Activated CD8-positive, alpha-beta T cell treated with anti-CD3 and anti-CD28 coated beads for 36 hours (primary cell): ENCODE data around the gene SIRPA. TPM values are rescaled to one million over a fixed set of nuclear protein-coding genes. Genes with fewer than 3 reads are reported as not detected.
"Not testable (repeated sequence)": the region's sequence is repeated elsewhere in the genome, so short reads cannot be mapped to it uniquely, and the experiment has no call there.

Experiments used
- ATAC-seq: fragments of 200-7000 bp; cut with Tn5 transposase; one replicate; pipeline ENCODE4 v1.10.0; 2021; ENCODE audit warnings: mild to moderate bottlenecking, moderate library complexity
- CTCF ChIA-PET: fragments of 350-600 bp; sonication (Branson Sonifier 250); formaldehyde crosslinking; loops from one replicate; lab custom pipeline; 2021; ENCODE audit warnings: antibody characterized with exemption; lab: Charles Lee
- POLR2A ChIA-PET: fragments of 350-600 bp; sonication (Branson Sonifier 250); formaldehyde crosslinking; loops from one replicate; lab custom pipeline; 2021; ENCODE audit warnings: antibody characterized with exemption; lab: Charles Lee
- DNase-seq: peaks from one replicate; pipeline ENCODE4 v3.0.0-alpha.2; 2020
- H3K27ac Mint-ChIP-seq: one replicate; pipeline ENCODE4 v1.8.0; 2021; ENCODE audit warnings: mild to moderate bottlenecking, mixed read lengths
- H3K27me3 Mint-ChIP-seq: one replicate; pipeline ENCODE4 v1.8.0; 2021; ENCODE audit warnings: mixed read lengths
- H3K36me3 Mint-ChIP-seq: one replicate; pipeline ENCODE4 v1.8.0; 2021; ENCODE audit warnings: low read depth, mixed read lengths
- H3K4me1 Mint-ChIP-seq: one replicate; pipeline ENCODE4 v1.8.0; 2021; ENCODE audit warnings: low read depth, mixed read lengths
- H3K4me3 Mint-ChIP-seq: one replicate; pipeline ENCODE4 v1.8.0; 2021; ENCODE audit warnings: mild to moderate bottlenecking, moderate library complexity, mixed read lengths
- H3K9me3 Mint-ChIP-seq: one replicate; pipeline ENCODE4 v1.8.0; 2021; ENCODE audit warnings: mixed read lengths
- CTCF ChIP-seq: fragments of 200-600 bp; IDR thresholded peaks from one replicate; pipeline ENCODE4 v1.8.0; 2022; ENCODE audit warnings: antibody characterized with exemption, mild to moderate bottlenecking
- intact Hi-C: fragments of 100-400 bp; cut with micrococcal nuclease; formaldehyde crosslinking; loops from one replicate; pipeline ENCODE4 v1.10.0; 2022
- total RNA-seq, 2 experiments: library from RNA; stranded (reverse); gene quantifications; one replicate each; pipeline ENCODE4 v1.2.3, GENCODE V29; 2021

The SIRPA gene
- total RNA-seq, 2 experiments from 2014 or later: 0.09 TPM

DNA sequence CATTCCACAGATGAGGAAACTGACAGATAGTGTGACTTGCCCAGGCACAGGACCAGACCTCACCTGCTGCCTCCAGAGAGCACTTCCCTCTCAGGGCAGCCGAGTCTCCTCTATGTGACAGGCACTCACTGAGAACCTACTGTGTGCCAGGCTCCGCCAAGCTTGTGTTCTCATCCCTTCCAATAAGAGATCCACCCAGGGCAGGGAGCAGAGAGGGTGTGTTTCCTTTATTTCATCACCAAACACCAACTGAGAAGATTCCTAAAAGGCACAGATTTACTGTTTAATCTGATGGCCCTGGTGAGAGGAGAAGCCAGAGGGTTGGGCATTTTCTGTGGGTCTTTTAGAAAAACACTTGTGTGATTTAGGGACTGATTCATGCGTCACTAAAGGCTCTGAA, 20.5 kb downstream of the SIRPA start:
- intact Hi-C loops: no loop called here
- POLR2A ChIA-PET: no interaction called here
- DNase-seq (no peak), ATAC-seq (no peak)
- Mint-ChIP-seq H3K4me3 (no peak overlapping the region), H3K27ac (no peak overlapping the region), H3K4me1 (no peaks in the 10 kb centered on the region), H3K27me3 (no peaks in the 10 kb centered on the region), H3K36me3 (no peaks in the 10 kb centered on the region), H3K9me3 (no peaks in the 10 kb centered on the region)
- CTCF ChIA-PET: no interaction called here
- no peak for TF ChIP-seq CTCF

- Mint-ChIP-seq H3K36me3 (no peaks in the 10 kb centered on the region), H3K9me3 (no peaks in the 10 kb centered on the region), H3K27ac (no peak overlapping the region), H3K4me1 (no peaks in the 10 kb centered on the region), H3K4me3 (no peak overlapping the region), H3K27me3 (no peaks in the 10 kb centered on the region)
- intact Hi-C loops: no loop called here
- ATAC-seq (no peak), DNase-seq (no peak)
- ChIA-PET POLR2A (no interaction called here), CTCF (no interaction called here)
- TF ChIP-seq CTCF: no peak
Observed at GRCh38 chr20:1917786-1918185, 22.6 kb downstream of the SIRPA start.

DNA sequence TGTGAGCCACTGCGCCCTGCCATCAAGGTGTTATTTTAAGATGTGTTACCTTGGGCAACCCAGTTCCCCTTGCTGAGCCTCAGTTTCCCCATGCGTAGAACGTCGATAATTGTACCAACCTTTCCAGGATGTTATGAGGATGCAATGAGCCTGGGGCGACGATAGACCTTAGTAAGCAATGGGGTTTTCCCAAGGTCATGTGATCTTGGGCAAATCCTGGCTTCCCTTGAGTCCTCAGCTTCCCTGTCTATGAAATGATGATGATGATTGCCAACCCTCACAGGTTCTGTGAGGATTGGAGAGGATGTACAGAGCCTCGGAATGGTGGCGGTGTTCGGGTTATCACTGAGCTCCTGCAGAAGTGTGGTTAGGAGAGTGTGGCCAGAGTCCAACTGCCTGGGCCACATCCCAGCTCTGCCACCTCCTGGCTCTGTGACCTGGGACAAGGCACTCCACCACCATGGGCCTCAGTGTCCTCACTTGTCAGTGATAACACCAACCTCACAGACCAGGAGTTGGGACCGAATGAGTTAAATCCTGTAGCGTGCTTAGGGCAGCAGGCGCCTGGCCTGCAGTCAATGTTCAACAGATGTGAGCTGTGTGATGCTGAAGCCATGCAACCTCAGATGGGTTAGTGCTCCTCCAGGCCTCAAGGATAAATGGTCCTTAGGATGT, 23.4 kb downstream of the SIRPA start:
- Mint-ChIP-seq H3K36me3 (no peaks in the 10 kb centered on the region), H3K27ac (no peak overlapping the region), H3K27me3 (no peaks in the 10 kb centered on the region), H3K4me1 (no peaks in the 10 kb centered on the region), H3K9me3 (no peaks in the 10 kb centered on the region), H3K4me3 (no peak overlapping the region)
- no peak for TF ChIP-seq CTCF
- DNase-seq (no peak), ATAC-seq (no peak)
- POLR2A ChIA-PET: no interaction called here
- intact Hi-C loops: no loop called here
- CTCF ChIA-PET: no interaction called here

- H3K4me3 Mint-ChIP-seq: no peak overlapping the region
- ChIA-PET CTCF (no interaction called here), POLR2A (no interaction called here)
- no peaks in the 10 kb centered on the region for H3K4me1 Mint-ChIP-seq
- DNase-seq (no peak), ATAC-seq (no peak)
- intact Hi-C loops: no loop called here
- no peaks in the 10 kb centered on the region for H3K27me3 Mint-ChIP-seq
- no peak for TF ChIP-seq CTCF
- H3K27ac Mint-ChIP-seq: no peak overlapping the region
- H3K9me3 Mint-ChIP-seq: no peaks in the 10 kb centered on the region
- no peaks in the 10 kb centered on the region for H3K36me3 Mint-ChIP-seq
Observed at GRCh38 chr20:1920252-1920651, 25.0 kb downstream of the SIRPA start.

DNA sequence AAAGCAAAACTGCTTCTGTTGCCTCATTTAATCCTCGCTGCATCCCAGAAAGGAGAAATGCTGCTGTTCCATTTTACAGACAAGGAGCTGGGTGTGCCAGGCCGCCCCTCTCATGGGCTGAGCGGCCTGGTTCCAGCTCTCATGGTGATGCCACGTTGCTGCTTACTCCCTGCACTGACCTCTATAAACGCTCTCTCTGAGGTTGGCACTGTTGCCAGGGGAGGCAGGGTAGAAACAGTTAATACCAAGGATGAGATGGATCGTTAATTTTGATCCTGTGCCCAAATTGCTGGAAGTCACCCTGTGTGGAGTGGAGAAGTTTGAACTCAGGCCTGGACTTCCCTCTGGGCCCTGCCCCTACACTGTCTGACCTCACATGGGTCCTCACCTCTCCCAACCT, 25.6 kb downstream of the SIRPA start:
- ChIA-PET POLR2A (no interaction called here), CTCF (no interaction called here)
- Mint-ChIP-seq H3K9me3 (no peaks in the 10 kb centered on the region), H3K27ac (no peak overlapping the region), H3K36me3 (no peaks in the 10 kb centered on the region), H3K4me3 (no peak overlapping the region), H3K27me3 (no peaks in the 10 kb centered on the region), H3K4me1 (no peaks in the 10 kb centered on the region)
- TF ChIP-seq CTCF: no peak
- intact Hi-C loops: no loop called here
- no peak for ATAC-seq
- DNase-seq: no peak

DNA sequence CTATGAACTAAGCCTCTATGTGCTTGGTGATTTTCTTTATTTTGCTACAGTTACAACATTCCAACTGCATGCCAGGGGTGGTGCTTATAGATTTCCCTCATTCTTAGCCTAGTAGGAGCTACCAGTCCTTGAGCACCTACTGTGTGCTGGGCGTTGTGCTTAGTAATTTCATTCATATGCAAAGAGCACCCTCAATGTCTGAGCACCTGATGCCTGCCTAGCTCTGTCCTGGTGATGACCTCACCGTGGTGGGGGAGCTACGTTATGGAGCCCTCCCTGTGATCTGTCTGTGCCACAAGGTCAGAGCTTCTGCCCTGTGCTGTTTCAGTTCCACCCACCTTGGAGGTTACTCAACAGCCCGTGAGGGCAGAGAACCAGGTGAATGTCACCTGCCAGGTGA, 26.8 kb downstream of the SIRPA start:
- DNase-seq, POLR2A ChIA-PET, CTCF ChIA-PET, intact Hi-C loops, H3K27me3 Mint-ChIP-seq, H3K4me1 Mint-ChIP-seq, H3K4me3 Mint-ChIP-seq, H3K9me3 Mint-ChIP-seq, H3K36me3 Mint-ChIP-seq, ATAC-seq, H3K27ac Mint-ChIP-seq: not testable (repeated sequence)
